ENCODE results near the gene RBPMS2. TPM values are rescaled to one million over a fixed set of nuclear protein-coding genes. Genes with fewer than 3 reads are reported as not detected.
A peak's percentile ranks its signal among the peaks of the same experiment; 100 is the strongest.

RBPMS2 gene
- total RNA-seq, 1 donor from 2014 or later = under 0.01 TPM

GRCh38 chr15:64732156-64732860 is 43.1 kb downstream of the RBPMS2 start:
- no peak for DNase-seq (ENCODE audit: low spot score in 2 of 2)

GRCh38 chr15:64731805-64732151 is 43.6 kb downstream of the RBPMS2 start:
- FAIRE-seq = no peak
- DNase-seq (ENCODE audit: low spot score in 2 of 2) = no peak

More at GRCh38 chr15:64732156-64732860, 43.1 kb downstream of the RBPMS2 start:
- FAIRE-seq = no peak

DNA sequence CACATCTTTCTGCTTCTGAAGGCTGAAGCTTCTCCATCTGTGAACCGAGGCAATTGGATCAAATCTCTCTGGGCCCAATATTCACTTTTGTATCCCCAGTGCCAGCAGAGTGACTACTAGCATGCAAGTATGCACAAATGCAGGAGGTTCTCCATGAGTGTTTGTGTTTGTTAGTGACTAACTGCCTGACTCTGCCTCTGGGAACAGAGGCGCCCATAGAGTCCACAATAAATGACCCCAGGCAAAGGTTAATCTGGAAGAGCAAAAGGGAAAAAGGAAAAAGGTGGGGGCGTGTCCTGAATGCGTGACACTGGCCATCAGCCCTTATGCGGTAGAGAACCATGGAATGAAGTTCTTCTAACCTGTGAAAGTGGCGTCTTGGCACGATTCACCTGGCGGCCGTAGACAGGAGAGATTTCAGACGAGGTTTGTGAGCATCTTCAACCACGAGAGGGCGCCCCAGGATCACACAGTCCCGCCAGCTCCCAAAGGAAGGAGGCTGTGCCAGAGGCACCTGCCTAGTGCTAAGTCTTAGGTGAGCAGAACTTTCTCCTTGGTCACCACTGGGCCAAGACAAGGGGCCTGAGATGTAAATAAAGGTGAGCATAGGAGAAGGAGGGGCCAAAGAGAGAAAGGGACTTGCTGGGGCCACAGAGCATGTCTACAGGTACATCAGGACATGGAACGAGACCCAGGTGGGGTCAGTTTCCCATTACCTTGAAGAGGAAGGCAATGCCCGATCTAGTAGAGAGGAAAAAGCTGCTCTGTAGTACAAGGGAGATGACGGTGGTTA is 44.2 kb downstream of the RBPMS2 start:
- peak; percentile 49 to 74 for DNase-seq (ENCODE audit: low spot score in 2 of 2)
- FAIRE-seq = no peak

DNA sequence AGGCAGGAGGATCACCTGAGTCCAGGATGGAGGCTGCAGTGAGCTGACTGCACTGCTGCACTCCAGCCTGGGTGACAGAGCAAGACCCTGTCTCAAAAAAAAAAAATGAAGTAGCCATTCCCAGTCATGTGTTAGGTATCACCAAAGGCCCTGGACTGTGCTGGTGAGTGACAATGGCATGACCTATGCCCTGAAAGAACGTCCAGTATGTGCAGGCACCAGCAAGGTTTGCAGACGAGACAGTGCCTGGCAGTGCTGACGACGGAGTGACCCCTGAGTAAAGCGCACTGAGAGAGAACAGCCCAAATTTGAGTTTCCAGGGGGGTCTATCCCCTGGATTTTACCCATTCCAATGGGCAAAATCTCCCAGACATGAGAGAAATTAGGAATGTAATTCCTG is 45.2 kb downstream of the RBPMS2 start:
- FAIRE-seq = no peak

GRCh38 chr15:64720188-64720587 is 55.2 kb downstream of the RBPMS2 start:
- FAIRE-seq (no peak), DNase-seq (ENCODE audit: low spot score in 2 of 2) (no peak)

More for the DNA sequence above, 45.2 kb downstream of the RBPMS2 start:
- DNase-seq (ENCODE audit: low spot score in 2 of 2) = no peak

- FAIRE-seq = no peak
These were observed 57.5 kb downstream of the RBPMS2 start for GRCh38 chr15:64717735-64718495.

DNA sequence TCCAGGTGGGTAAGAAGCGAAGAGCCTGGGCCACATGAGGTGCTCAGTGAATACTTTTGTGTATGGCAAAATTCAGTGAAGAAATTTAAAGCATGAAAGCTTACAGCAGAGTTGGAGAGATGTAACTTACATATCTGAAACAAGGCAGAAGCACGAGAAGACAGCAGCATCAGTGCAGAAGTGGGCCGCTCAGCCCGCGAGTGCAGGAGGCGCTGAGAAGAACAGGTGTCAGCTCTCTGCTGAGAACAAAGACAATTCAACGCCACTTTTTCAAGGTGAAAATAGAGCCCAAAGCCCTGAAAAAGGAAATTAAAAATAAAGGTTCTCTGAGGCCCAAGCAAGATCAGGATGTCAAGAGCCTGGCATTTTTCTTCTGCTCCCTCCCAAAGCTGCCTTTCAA is 58.3 kb downstream of the RBPMS2 start:
- no peak for DNase-seq (ENCODE audit: low spot score in 2 of 2)
- FAIRE-seq = no peak

More at GRCh38 chr15:64717735-64718495, 57.5 kb downstream of the RBPMS2 start:
- DNase-seq (ENCODE audit: low spot score in 2 of 2) = no peak

- DNase-seq (ENCODE audit: low spot score in 2 of 2) (no peak), FAIRE-seq (no peak)
These were observed 58.9 kb downstream of the RBPMS2 start for GRCh38 chr15:64716452-64716851.

- DNase-seq (ENCODE audit: low spot score in 2 of 2) = no peak
- no peak for FAIRE-seq
These were observed 61.8 kb downstream of the RBPMS2 start for GRCh38 chr15:64713592-64713991.

- no peak for FAIRE-seq
- no peak for DNase-seq (ENCODE audit: low spot score in 2 of 2)
These were observed 63.0 kb downstream of the RBPMS2 start for GRCh38 chr15:64712353-64712752.

- FAIRE-seq = no peak
- DNase-seq (ENCODE audit: low spot score in 2 of 2) = no peak
These were observed 64.5 kb downstream of the RBPMS2 start for GRCh38 chr15:64710676-64711428.

DNA sequence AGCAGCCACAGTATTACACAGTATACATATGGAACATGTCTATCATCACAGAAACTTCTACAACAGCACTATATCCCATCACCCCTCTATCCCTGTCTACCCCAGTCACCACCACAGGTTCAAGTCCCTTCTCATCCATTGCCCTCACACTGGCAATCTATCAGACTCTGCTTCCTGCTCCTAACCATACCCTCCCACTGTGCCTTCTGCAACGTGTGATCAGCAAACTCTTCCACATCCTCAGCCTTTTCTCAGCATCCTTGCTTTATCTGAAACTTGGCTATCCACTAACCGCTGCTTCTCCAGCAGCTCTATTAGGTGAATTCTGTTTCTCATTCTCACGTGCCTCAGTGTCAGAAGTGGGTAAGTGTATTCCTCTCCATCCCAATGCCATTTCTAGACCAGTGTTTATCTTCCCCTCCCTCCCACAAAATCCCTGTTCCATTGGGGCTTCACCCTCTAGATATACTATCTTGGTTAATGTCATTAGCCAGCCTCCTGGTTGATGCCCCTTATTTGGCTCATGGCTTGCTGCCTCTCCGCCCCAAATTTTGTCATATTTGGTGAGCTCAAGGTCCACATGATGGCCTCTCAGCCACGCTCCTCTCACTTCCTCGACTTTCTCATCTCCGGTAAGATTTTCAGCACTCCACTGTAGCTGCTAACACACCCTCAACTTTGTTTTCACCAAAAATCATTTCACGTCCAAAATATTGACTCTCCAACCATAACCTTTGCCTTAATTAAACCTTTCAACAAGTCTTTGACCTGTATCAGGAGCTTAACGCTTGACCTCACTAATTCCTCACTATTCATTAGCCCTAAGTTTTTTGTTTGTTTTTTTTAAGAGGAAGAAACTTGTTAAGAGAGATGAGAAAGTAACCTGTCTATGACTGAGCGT is 69.1 kb downstream of the RBPMS2 start:
- DNase-seq (ENCODE audit: low spot score in 2 of 2) = no peak
- FAIRE-seq = no peak

DNA sequence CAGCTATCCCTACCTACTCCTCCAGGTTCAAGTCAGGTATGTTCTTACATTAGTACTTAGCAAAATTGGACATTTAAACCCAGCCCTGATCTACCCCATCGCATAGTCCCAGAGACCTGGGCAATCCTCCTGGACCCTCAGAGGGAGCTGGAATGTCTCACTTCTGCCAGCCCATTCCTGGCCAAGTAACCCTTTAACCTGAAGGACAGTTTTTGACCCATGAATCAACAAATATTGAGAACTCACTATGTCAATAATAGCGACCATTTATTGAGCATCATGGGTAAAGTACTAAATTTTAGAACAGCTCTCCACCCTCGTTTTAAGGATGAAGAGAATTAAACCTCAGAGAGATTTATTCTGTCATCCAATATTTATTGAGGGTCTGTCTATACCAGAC is 70.4 kb downstream of the RBPMS2 start:
- FAIRE-seq = no peak
- DNase-seq (ENCODE audit: low spot score in 2 of 2) = no peak

DNA sequence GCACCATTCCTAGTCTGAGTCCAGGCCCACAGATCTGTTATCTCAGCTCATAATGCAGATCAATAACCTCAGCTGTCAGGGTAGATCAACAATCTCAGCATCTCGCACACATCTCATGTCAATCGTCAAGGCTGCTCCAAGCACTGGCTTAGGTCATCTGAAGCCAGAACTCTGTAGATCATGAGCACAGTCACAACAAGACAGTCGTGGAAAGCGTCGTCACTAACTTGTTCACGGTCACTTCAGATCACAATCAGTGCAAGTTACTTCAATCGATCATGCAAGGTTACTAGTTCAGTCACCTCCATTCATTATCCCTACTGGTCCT is 71.8 kb downstream of the RBPMS2 start:
- DNase-seq (ENCODE audit: low spot score in 2 of 2) (peak in 1 of 2 donors; percentile 47), FAIRE-seq (no peak)

- peak; percentile 95 to 97 for DNase-seq (ENCODE audit: low spot score in 2 of 2)
- FAIRE-seq = no peak
These were observed 72.4 kb downstream of the RBPMS2 start for GRCh38 chr15:64702816-64703631.

DNA sequence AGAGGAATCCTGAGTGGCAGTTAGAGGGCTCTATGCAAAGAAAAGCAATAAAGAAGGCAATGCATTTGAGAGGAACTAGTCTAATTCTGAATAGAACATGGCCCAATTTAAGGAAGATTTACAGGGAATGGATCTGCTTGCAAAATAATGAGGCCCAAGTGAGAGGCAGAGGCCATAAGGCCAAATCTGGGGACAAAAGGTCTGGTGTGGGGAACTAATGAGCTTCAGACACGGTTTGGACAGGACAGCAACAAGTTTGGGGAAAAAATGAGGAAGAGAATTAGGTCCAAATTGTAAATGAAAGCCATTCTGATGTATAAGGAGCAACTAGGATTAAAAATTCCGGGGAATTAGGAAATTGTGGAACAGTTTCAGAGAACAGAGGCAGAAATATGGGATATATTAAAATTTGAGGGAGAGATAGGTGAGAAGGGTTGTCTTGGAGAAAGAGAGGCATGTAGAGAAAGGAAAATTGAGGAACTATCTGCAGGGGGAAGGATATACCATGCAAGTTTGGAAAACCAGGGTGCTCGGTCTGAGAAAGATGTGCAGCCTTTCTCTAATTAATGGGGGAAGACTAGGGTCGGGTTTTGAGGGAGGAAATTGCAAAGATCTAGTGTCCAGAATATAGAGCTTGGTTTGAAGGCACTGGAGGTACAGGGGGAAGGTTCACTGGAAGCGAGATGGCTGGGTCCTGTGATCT is 73.8 kb downstream of the RBPMS2 start:
- FAIRE-seq = no peak
- no peak for DNase-seq (ENCODE audit: low spot score in 2 of 2)

DNA sequence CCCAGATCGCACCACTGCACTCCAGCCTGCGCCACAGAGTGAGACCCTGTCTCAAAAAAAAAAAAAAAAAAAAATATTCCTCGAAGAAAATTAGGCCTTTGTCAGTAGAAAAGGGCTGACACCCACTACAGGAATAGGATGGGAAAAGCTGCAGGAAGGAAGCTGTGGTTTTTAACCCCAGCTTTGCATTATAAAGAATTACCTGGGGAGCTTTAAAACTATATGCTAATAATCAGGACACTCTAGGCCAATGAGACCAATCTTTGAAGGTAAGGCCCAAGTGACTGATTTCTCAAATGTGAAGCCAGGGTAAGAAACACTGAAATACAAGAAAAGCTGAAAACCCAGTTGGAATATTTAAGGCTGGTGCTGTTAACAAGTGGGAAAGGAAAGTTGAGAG is 74.3 kb downstream of the RBPMS2 start:
- FAIRE-seq = no peak

GRCh38 chr15:64699751-64700388 is 75.5 kb downstream of the RBPMS2 start:
- FAIRE-seq (no peak), DNase-seq (ENCODE audit: low spot score in 2 of 2) (no peak)

More for the DNA sequence above, 74.3 kb downstream of the RBPMS2 start:
- DNase-seq (ENCODE audit: low spot score in 2 of 2) = no peak
